Endothelial cell of umbilical vein (primary cell): ENCODE data around the gene ADAM30. TPM values are rescaled to one million over a fixed set of nuclear protein-coding genes. Genes with fewer than 3 reads are reported as not detected.

ENCODE experiments used
- BruUV-seq: library from RNA; stranded (reverse); fragments of 400-500 nt; replicated peaks from 2 replicates; lab custom pipeline; 2021; lab: Mats Ljungman, UMichigan
- CTCF ChIA-PET: fragments of 300-600, 350-600 bp; sonication (Branson Sonifier 250); formaldehyde crosslinking; loops from one replicate; lab custom pipeline; 2021; ENCODE audit warnings: antibody characterized with exemption, inconsistent platforms; lab: Charles Lee
- POLR2A ChIA-PET: fragments of 300-600, 350-600 bp; sonication (Branson Sonifier 250); formaldehyde crosslinking; loops from one replicate; lab custom pipeline; 2021; ENCODE audit warnings: antibody characterized with exemption, inconsistent platforms; lab: Charles Lee
- DNase-seq: peaks from one replicate; pipeline ENCODE4 v3.0.0-alpha.2; 2011; ENCODE audit warnings: low read depth, low spot score
- FAIRE-seq: peaks from 2 replicates; lab custom pipeline; 2011; peaks lifted over from hg19 to GRCh38; lab: Jason Lieb, UNC
- H2AFZ ChIP-seq: 2 replicates; pipeline ENCODE4 v1.6.0; 2012; ENCODE audit warnings: low read depth, low read length, control low read depth, inconsistent platforms
- H3K27ac ChIP-seq: 2 replicates; pipeline ENCODE4 v1.5.1; 2011; ENCODE audit warnings: low read depth, mild to moderate bottlenecking, control low read depth, low read length, moderate library complexity; ENCODE audit not compliant: insufficient read depth
- H3K27me3 ChIP-seq, 2 experiments: 2 replicates each; pipeline versions ENCODE4 v1.6.0 to v1.6.1; 2011; ENCODE audit warnings: low read length in 2 of 2, mixed read lengths in 1 of 2; ENCODE audit not compliant: control insufficient read depth in 2 of 2, insufficient read depth in 2 of 2
- H3K36me3 ChIP-seq, 2 experiments: 2 replicates in 1 of 2; 3 replicates in 1 of 2; pipeline ENCODE4 v1.5.1; 2011; ENCODE audit warnings: low read length in 2 of 2, mild to moderate bottlenecking in 1 of 2, moderate library complexity in 1 of 2; ENCODE audit not compliant: control insufficient read depth in 2 of 2, insufficient read depth in 2 of 2; ENCODE audit errors: extremely low read depth in 1 of 2
- H3K4me1 ChIP-seq: 3 replicates; pipeline ENCODE4 v1.5.1; 2011; ENCODE audit warnings: mild to moderate bottlenecking, low read length; ENCODE audit not compliant: control insufficient read depth, insufficient read depth; ENCODE audit errors: extremely low read depth
- H3K4me2 ChIP-seq: 2 replicates; pipeline ENCODE4 v1.6.1; 2011; ENCODE audit warnings: low read length, control low read depth, mixed read lengths; ENCODE audit not compliant: insufficient read depth
- H3K4me3 ChIP-seq, 3 experiments: fragments of 200-600 bp in 1 of 3; sonication (generic), shearing (Covaris generic) in 1 of 3; replicated peaks in 1 of 3; 2 replicates each; pipeline ENCODE4 v1.5.1; 2011 to 2016; ENCODE audit warnings: control low read depth in 3 of 3, low read length in 3 of 3, mild to moderate bottlenecking in 2 of 3, inconsistent platforms in 1 of 3, low read depth in 1 of 3, moderate library complexity in 1 of 3; ENCODE audit not compliant: insufficient read depth in 1 of 3
- H3K79me2 ChIP-seq: 2 replicates; pipeline ENCODE4 v1.6.0; 2012; ENCODE audit warnings: low read length, inconsistent platforms; ENCODE audit not compliant: control insufficient read depth, insufficient read depth
- H3K9ac ChIP-seq: replicated peaks from 2 replicates; pipeline ENCODE3; 2011; ENCODE audit warnings: low read length, control low read depth; ENCODE audit not compliant: insufficient read depth; ENCODE audit errors: extremely low read depth
- H3K9me1 ChIP-seq: replicated peaks from 3 replicates; pipeline ENCODE4 v1.6.0; 2011; ENCODE audit warnings: mild to moderate bottlenecking, low read length; ENCODE audit not compliant: control insufficient read depth, insufficient read depth; ENCODE audit errors: extremely low read depth
- H3K9me3 ChIP-seq: replicated peaks from 2 replicates; pipeline ENCODE4 v1.5.1; 2012; ENCODE audit warnings: low read length, inconsistent platforms; ENCODE audit not compliant: control insufficient read depth, insufficient read depth
- H4K20me1 ChIP-seq: replicated peaks from 2 replicates; pipeline ENCODE3; 2011; ENCODE audit warnings: mild to moderate bottlenecking, low read length; ENCODE audit not compliant: control insufficient read depth, insufficient read depth; ENCODE audit errors: extremely low read depth
- EZH2 ChIP-seq: IDR thresholded peaks from 2 replicates; pipeline ENCODE4 v1.6.1; 2012; ENCODE audit warnings: borderline replicate concordance, low read depth, mild to moderate bottlenecking, moderate library complexity, low read length, inconsistent platforms; ENCODE audit not compliant: severe bottlenecking
- FOS ChIP-seq: IDR thresholded peaks from 2 replicates; pipeline ENCODE4 v1.6.1; 2011; ENCODE audit warnings: mild to moderate bottlenecking, low read length, moderate library complexity, borderline replicate concordance; ENCODE audit not compliant: insufficient read depth
- GATA2 ChIP-seq: IDR thresholded peaks from 2 replicates; pipeline ENCODE4 v1.7.0; 2011; ENCODE audit warnings: low read depth, mild to moderate bottlenecking, moderate library complexity, mixed read lengths, low read length; ENCODE audit not compliant: insufficient read length, insufficient read depth
- JUN ChIP-seq: IDR thresholded peaks from 2 replicates; pipeline ENCODE4 v1.6.1; 2011; ENCODE audit warnings: borderline replicate concordance, low read depth; ENCODE audit not compliant: insufficient read length, insufficient read depth
- MYC ChIP-seq: IDR thresholded peaks from one replicate; pipeline ENCODE4 v1.6.1; 2011; ENCODE audit warnings: mild to moderate bottlenecking, low read depth, low read length
- POLR2A ChIP-seq: IDR thresholded peaks from 2 replicates; pipeline ENCODE4 v1.6.1; 2012; ENCODE audit warnings: low read depth, mild to moderate bottlenecking, control low read depth, low read length
- POLR2AphosphoS5 ChIP-seq: IDR thresholded peaks from 2 replicates; pipeline ENCODE4 v1.6.1; 2012; ENCODE audit warnings: low read depth, mild to moderate bottlenecking, control low read depth, low read length, moderate library complexity; ENCODE audit not compliant: insufficient read depth
- dilution Hi-C: fragments of 300-500 bp; cut with MboI; formaldehyde crosslinking; loops from one replicate; pipeline ENCODE4 v1.15.0; 2019; ENCODE audit warnings: low sequenced_read_pairs; ENCODE audit not compliant: extremely low pct_ligation_motif_present
- intact Hi-C: fragments of 100-400 bp; cut with micrococcal nuclease; formaldehyde crosslinking; loops from one replicate; pipeline ENCODE4 v1.10.0; 2022
- polyA plus RNA-seq, 4 experiments: library from polyadenylated mRNA; depleted of rRNA in 3 of 4; stranded (reverse) in 3 of 4; unstranded in 1 of 4; fragments of >200 nt; gene quantifications; 2 replicates each; pipeline versions ENCODE4 v1.2.1 to v1.2.3, GENCODE V29; 2011 to 2012; ENCODE audit warnings: missing spikeins in 1 of 4
- total RNA-seq: library from RNA; stranded (reverse); gene quantifications from 2 replicates; pipeline ENCODE4 v1.2.3, GENCODE V29; 2021
- TF ChIP-seq, protein P1 (sequence below), 2 donors: IDR thresholded peaks; 1 replicate in 1 of 2; 2 replicates in 1 of 2; pipeline ENCODE4 v1.5.1; 2011; ENCODE audit warnings: low read length in 2 of 2, mild to moderate bottlenecking in 2 of 2, moderate library complexity in 2 of 2, control low read depth in 1 of 2, inconsistent platforms in 1 of 2, low read depth in 1 of 2; ENCODE audit not compliant: insufficient read depth in 1 of 2; ENCODE audit errors: extremely low read depth in 1 of 2
- TF ChIP-seq, protein P2 (sequence below): IDR thresholded peaks from 2 replicates; pipeline ENCODE4 v1.6.1; 2011; ENCODE audit not compliant: insufficient read depth, insufficient read length

Gene ADAM30
- total and polyA plus RNA-seq, 2 donors (not counting 3 experiments of a cell fraction or from before 2014, with no cell fraction given): not detected

DNA sequence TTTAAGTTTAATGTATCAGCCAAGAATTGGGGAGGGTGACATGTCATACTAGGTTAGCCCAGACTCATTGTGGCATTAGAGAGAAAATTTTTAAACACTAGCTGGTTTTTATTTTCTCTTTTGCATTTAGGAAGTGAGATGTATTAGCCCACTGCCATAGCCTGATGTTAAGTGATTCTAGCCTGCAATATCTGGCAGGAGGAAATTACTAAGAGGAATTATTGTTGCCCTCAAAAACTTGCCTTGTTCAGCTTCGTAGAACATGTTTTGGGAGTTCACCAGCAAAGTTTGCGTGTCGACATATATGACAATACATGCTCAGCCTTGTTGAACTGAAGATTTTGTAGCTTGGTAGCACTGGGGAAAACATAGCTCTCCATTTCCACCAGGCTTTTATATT is 12.5 kb downstream of the ADAM30 start:
- Histone ChIP-seq H3K27me3 (peaks cover 19 to 32% of the 10 kb centered on the region in 2 experiments), H3K9ac (no peak overlapping the region), H3K36me3 (no peaks in the 10 kb centered on the region), H3K79me2 (no peaks in the 10 kb centered on the region), H4K20me1 (no peaks in the 10 kb centered on the region), H3K4me2 (no peak overlapping the region), H2AFZ (no peak overlapping the region), H3K4me3 (no peak overlapping the region), H3K9me1 (no peaks in the 10 kb centered on the region), H3K4me1 (no peaks in the 10 kb centered on the region), H3K9me3 (no peaks in the 10 kb centered on the region), H3K27ac (no peak overlapping the region)
- ChIA-PET POLR2A (no interaction called here), CTCF (interaction anchor here (0.7 to 2.4 kb wide), 6 partner anchors 11 to 333 kb away, joined by 3 to 11 read pairs (median 4); partner anchors contain the start of gene ADAM30)
- dilution Hi-C loops: no loop called here
- FAIRE-seq: no peak
- TF ChIP-seq, protein P1, sequence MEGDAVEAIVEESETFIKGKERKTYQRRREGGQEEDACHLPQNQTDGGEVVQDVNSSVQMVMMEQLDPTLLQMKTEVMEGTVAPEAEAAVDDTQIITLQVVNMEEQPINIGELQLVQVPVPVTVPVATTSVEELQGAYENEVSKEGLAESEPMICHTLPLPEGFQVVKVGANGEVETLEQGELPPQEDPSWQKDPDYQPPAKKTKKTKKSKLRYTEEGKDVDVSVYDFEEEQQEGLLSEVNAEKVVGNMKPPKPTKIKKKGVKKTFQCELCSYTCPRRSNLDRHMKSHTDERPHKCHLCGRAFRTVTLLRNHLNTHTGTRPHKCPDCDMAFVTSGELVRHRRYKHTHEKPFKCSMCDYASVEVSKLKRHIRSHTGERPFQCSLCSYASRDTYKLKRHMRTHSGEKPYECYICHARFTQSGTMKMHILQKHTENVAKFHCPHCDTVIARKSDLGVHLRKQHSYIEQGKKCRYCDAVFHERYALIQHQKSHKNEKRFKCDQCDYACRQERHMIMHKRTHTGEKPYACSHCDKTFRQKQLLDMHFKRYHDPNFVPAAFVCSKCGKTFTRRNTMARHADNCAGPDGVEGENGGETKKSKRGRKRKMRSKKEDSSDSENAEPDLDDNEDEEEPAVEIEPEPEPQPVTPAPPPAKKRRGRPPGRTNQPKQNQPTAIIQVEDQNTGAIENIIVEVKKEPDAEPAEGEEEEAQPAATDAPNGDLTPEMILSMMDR (IDR thresholded peaks at IDR 0.05; ENCODE audit: extremely low read depth in 1 of 2, insufficient read depth in 1 of 2, low read depth in 1 of 2, low read length in 2 of 2): no peak
- no peak for TF ChIP-seq GATA2
- TF ChIP-seq JUN: no peak
- TF ChIP-seq, protein P2, sequence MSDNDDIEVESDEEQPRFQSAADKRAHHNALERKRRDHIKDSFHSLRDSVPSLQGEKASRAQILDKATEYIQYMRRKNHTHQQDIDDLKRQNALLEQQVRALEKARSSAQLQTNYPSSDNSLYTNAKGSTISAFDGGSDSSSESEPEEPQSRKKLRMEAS: no peak
- no peak for TF ChIP-seq POLR2A
- no peak for TF ChIP-seq EZH2
- TF ChIP-seq POLR2AphosphoS5: no peak
- no peak for TF ChIP-seq FOS
- no peak for TF ChIP-seq MYC
- intact Hi-C loops: no loop called here
- DNase-seq: no peak
- BruUV-seq: no TSS peak
